NCI-H146 treated with DMSO at 0.1 percent for 48 hours (cell line): ENCODE results near the gene TCF19.

Experiments
- DNase-seq: peaks from one replicate; lab custom pipeline; 2025; ENCODE audit not compliant: unreplicated experiment; lab: John Stamatoyannopoulos, UW

The TCF19 gene

GRCh38 chr6:31158140-31158862, at the start of gene TCF19:
Gene TCF19 (plus strand): TSS chr6:31158589. CDS start chr6:31159470, 881 bp downstream.
- DNase-seq, result peak; percentile 96

GRCh38 chr6:31110825-31111582, 47.4 kb upstream of the TCF19 start:
- DNase-seq, result no peak

DNA sequence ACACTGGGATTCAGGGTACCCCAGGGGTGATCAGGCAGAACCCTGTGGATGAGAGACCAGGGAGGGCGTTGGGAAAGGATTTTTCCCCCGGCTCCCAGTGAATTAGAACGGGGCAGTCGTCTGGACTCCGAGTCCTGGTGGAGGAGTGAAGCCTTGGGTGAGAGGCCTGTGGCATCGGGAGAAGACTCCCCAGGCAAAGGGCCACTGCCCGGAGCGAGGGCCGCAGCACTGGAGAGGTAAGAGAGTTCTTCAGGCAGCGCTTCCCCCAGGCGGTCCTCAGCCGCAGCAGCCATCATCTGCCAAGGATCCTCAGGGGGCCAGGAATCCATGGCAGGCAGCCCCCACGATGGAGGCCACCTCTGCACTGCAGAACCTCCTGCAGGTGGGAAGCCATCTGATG, 46.7 kb upstream of the TCF19 start:
- no peak for DNase-seq

- DNase-seq, result no peak
Measured at GRCh38 chr6:31112478-31112877, 45.9 kb upstream of the TCF19 start, which contains the start of gene C6orf15. Gene C6orf15 (minus strand): TSS chr6:31112575. CDS start chr6:31112555, 20 bp downstream.

DNA sequence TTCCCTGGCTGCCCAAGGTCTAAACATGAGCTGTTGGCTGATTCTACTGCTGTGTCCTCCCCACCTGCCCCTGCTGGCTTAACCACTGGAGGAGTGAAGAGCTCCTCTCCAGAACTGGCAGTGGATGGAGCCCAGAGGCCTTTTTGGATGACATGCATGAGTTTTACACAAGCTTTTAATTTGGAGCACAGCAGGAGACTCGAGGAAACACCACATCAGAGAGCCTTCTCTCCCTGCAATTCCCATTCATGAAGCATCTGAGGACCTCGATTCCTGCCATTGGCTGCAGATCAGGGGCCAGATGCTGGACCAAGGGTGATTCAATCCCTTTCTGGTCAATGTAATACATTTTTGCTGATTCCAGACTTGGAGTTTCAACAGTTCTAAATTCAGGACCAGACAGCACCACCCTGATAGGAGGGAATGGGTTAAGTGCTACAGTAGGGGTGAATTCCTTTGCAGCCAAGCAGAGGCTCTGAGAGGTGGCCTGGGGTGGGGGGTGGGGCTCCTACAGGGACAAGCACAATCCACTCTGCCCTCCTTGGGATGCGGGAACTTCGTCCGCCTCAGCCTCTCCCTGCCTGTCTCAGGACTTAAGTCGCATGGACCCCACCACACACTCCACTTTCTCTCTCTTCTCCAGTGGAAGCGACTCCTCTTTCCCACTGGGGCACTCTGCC, 44.4 kb upstream of the TCF19 start:
- DNase-seq, result no peak

GRCh38 chr6:31114541-31114878, 43.9 kb upstream of the TCF19 start, which contains the start of gene PSORS1C1:
Gene PSORS1C1 (plus strand): TSS chr6:31114800. CDS start chr6:31129633, 14,833 bp downstream.
- DNase-seq, result no peak

GRCh38 chr6:31114970-31115849, 43.2 kb upstream of the TCF19 start:
- DNase-seq, result no peak

- DNase-seq, result no peak
Measured at GRCh38 chr6:31115941-31116560, 42.3 kb upstream of the TCF19 start.

GRCh38 chr6:31116661-31117385, 41.6 kb upstream of the TCF19 start:
- no peak for DNase-seq

DNA sequence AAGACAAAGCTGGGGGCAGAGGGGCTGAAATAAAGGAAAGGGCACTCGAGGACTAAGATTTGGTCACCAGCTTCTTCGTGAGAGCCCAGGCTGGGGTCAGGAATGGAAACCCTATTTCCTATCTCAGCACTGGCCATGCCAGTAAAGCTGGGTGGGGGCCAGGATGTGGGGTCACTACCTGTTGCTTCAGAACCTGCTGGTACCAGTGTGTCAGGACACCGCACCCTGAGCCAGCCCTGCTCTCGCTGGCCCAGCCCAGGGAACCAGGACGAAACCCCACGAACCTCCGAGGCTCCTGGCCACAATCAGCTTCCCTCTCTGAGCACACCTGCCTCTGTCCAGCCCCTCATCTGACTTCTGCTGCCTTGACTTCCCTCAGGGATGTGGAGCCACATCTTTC, 40.2 kb upstream of the TCF19 start:
- no peak for DNase-seq

DNA sequence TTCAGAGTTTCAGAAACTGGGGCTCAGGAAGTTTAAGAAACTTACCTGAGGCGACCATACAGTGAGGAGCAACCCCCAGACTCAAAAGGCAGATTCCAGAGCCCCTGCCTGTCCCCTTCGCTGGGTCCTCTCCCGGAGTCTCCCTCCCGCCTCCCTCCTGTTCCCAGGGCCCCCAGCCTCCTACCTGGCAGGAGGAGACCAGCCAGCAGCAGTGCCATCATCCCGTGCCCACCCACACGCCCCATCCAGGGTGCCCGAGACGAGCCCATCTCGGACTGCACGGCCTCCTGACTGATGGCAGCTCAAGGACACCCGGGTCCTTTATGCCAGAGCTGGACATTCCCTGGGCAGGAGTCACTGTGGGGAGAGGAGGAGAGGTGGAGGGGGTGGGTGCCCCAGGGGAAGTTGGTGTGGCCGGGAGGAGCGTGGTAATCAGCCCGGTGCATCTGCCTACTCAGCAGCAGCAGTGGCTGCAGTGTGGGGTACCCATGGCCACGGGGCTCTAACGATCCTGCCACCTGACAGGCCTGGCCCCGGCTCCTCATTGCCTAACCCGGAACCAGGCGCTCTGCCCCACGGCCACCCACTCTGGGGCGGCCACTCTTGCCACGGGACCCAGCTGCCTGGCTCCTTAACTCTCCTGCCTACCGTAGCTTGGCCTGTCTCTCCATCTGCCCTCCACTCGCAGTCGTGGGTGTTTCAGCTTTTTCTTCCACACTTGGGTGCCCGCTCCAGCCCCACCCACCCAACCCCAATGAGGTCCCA, 38.1 kb upstream of the TCF19 start, which contains the start of gene CDSN:
Gene CDSN (minus strand): TSS at position 296 of the 765 bp plus-strand sequence. CDS start 27 bp downstream, at position 269.
- no peak for DNase-seq

GRCh38 chr6:31121131-31121790, 37.1 kb upstream of the TCF19 start:
- DNase-seq, result no peak

DNA sequence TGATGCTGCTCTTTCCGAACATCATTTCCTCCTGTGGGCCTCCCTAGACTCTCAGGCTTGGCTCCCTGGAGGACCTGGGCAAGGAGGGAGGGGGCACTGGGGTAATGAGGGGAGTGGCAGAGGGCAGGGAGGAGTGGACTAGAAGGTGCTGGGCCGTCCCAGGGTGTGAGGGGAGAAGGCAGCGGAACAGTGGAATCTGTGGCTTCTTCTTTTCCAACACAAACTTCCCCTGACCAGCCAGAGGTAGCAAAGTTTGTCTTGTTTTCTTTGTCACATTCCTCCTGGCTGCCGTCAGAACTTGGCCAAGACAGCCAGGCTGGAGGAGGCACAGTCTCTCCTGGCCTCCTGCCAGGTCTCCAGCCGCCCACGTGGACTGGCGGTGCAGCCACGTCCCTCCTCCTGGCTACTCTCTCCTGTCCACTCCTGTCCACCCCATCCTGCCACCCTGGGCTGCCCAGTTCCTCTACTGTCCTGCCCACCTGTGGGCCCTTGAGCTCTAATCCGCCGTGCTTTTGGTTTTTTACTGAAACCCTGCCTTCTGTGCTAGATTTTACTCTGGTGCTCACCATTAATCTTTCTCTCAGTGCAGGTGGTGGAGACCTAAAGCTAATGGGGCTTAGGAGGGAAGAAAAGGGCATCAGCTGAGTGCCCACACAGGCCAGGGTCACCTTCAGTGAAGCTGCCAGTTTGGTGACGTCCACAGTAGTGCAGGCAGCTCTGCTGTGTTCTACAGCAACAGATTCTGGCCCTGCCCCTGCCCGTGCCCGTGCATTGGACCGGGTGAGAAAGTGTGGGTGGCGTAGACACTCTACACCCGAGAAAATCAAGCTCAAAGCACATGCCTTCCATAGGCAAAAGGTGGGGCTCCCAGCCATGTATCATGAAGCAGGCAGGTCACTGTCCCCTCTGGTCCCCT, 35.3 kb upstream of the TCF19 start:
- DNase-seq, result no peak

GRCh38 chr6:31125162-31125561, 33.2 kb upstream of the TCF19 start:
- DNase-seq, result no peak

GRCh38 chr6:31125586-31126363, 32.6 kb upstream of the TCF19 start:
- no peak for DNase-seq

GRCh38 chr6:31126396-31127175, 31.8 kb upstream of the TCF19 start:
- peak; percentile 8 for DNase-seq
